Measurements from ENCODE around the gene CHCHD6. TPM values are rescaled to one million over a fixed set of nuclear protein-coding genes. Genes with fewer than 3 reads are reported as not detected.

The CHCHD6 gene
- polyA plus RNA-seq, 4 donors, result 2.2 to 15.0 (median 7.4) TPM

DNA sequence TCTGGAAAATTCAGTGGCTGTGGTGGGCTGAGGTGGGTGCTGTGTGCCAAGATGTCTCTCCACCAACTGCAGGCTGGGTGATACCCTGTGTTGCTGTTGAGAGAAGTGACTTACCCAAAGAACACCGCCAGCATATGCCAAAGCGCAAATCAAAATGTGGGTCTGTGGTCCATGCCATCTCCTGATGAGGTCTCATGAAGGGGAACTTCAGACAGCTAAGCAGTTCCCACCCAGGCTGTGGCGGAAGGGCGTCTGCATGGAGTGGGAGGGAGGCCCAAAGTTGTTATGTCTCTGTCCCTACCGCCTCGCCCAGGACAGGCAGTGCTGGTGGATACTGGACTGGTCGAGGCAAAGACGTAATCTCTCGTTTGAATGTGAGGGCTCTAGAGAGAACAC, 208.0 kb downstream of the CHCHD6 start:
- Histone ChIP-seq H3K4me3 (ENCODE audit: low read depth in 1 of 3, low read length in 3 of 3) (no peak overlapping the region), H3K9me3 (ENCODE audit: control insufficient read depth in 2 of 2, insufficient read depth in 1 of 2, low read depth in 1 of 2, low read length in 1 of 2) (no peaks in the 10 kb centered on the region), H3K27ac (ENCODE audit: low read depth in 1 of 3, low read length in 2 of 3) (peak overlapping the region in 1 of 3 donors; percentile 73), H3K4me1 (ENCODE audit: control insufficient read depth in 3 of 3, insufficient read depth in 2 of 3, low read depth in 1 of 3, low read length in 2 of 3) (no peaks in the 10 kb centered on the region), H3K27me3 (ENCODE audit: control insufficient read depth in 3 of 3, insufficient read depth in 3 of 3, low read length in 3 of 3) (no peaks in the 10 kb centered on the region), H3K36me3 (ENCODE audit: control insufficient read depth in 3 of 3, insufficient read depth in 2 of 3, low read depth in 1 of 3, low read length in 3 of 3) (peaks cover 0 to 11% (median 0%) of the 10 kb centered on the region in 3 donors)
- FAIRE-seq (no peak), DNase-seq (no peak)
- 93 to 95% (median 94%) methylated on average over 9 of the region's 9 CpGs for WGBS, 3 donors

GRCh38 chr3:126912491-126913195, 208.6 kb downstream of the CHCHD6 start:
- 90 to 94% (median 93%) methylated on average over 12 of the region's 12 CpGs for WGBS, 3 donors

DNA sequence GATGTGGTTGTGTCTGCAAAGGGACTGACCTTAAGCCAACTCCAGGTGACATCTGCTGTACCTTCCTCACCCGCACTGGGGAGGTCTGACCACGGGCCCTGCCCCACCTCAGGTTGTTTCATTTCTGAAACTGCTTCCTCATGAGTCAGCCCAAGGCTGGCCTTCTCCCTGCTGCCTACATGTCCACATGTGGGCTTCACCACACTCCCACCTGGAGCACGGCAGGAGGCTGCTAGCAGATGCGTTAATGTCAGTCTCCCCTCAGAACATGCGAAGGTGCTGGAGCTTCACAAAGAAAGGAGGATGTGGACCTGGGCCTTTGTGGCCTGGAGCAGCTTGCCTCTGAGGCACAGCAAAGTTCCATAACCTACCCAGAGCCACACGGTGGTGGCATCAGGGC, 209.5 kb downstream of the CHCHD6 start:
- WGBS, 3 donors, result 75 to 85% (median 78%) methylated on average over 6 of the region's 6 CpGs
- FAIRE-seq, result no peak
- no peak for DNase-seq

More at GRCh38 chr3:126912491-126913195, 208.6 kb downstream of the CHCHD6 start:
- H3K36me3 ChIP-seq (ENCODE audit: control insufficient read depth in 3 of 3, insufficient read depth in 2 of 3, low read depth in 1 of 3, low read length in 3 of 3), result peaks cover 0 to 11% (median 0%) of the 10 kb centered on the region in 3 donors
- H3K27ac ChIP-seq (ENCODE audit: low read depth in 1 of 3, low read length in 2 of 3), result peak overlapping the region in 1 of 3 donors; percentile 73
- H3K4me3 ChIP-seq (ENCODE audit: low read depth in 1 of 3, low read length in 3 of 3), result no peak overlapping the region
- H3K27me3 ChIP-seq (ENCODE audit: control insufficient read depth in 3 of 3, insufficient read depth in 3 of 3, low read length in 3 of 3), result no peaks in the 10 kb centered on the region
- DNase-seq (no peak), FAIRE-seq (no peak)
- H3K4me1 ChIP-seq (ENCODE audit: control insufficient read depth in 3 of 3, insufficient read depth in 2 of 3, low read depth in 1 of 3, low read length in 2 of 3), result no peaks in the 10 kb centered on the region
- no peaks in the 10 kb centered on the region for H3K9me3 ChIP-seq (ENCODE audit: control insufficient read depth in 2 of 2, insufficient read depth in 1 of 2, low read depth in 1 of 2, low read length in 1 of 2)

DNA sequence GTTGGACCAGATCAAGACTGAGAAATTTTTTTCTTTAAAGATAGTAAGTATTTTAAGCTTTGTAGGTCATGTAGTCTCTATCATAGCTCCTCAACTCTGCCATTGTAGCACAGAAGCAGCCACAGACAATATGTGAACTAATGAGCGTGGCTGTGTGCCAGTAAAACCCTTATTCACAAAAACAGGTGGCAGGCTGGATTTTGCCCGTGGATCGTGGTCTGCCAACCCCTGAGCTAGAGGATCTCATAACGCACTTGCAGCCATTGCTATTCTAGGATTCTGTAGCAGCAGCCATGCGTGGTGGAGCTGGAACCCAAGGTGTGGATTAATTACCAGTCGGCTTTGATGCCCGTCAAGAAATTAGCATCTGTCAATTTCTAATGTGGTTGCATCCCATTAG, 210.2 kb downstream of the CHCHD6 start:
- Histone ChIP-seq H3K9me3 (ENCODE audit: control insufficient read depth in 2 of 2, insufficient read depth in 1 of 2, low read depth in 1 of 2, low read length in 1 of 2) (no peaks in the 10 kb centered on the region), H3K4me1 (ENCODE audit: control insufficient read depth in 3 of 3, insufficient read depth in 2 of 3, low read depth in 1 of 3, low read length in 2 of 3) (no peaks in the 10 kb centered on the region), H3K27me3 (ENCODE audit: control insufficient read depth in 3 of 3, insufficient read depth in 3 of 3, low read length in 3 of 3) (no peaks in the 10 kb centered on the region), H3K36me3 (ENCODE audit: control insufficient read depth in 3 of 3, insufficient read depth in 2 of 3, low read depth in 1 of 3, low read length in 3 of 3) (peaks cover 0 to 11% (median 0%) of the 10 kb centered on the region in 3 donors), H3K4me3 (ENCODE audit: low read depth in 1 of 3, low read length in 3 of 3) (no peak overlapping the region), H3K27ac (ENCODE audit: low read depth in 1 of 3, low read length in 2 of 3) (no peak overlapping the region)
- WGBS, 3 donors, result 78 to 86% (median 80%) methylated on average over 7 of the region's 7 CpGs
- no peak for DNase-seq
- FAIRE-seq, result no peak

More for the DNA sequence above, 209.5 kb downstream of the CHCHD6 start:
- Histone ChIP-seq H3K4me3 (ENCODE audit: low read depth in 1 of 3, low read length in 3 of 3) (no peak overlapping the region), H3K27ac (ENCODE audit: low read depth in 1 of 3, low read length in 2 of 3) (no peak overlapping the region), H3K9me3 (ENCODE audit: control insufficient read depth in 2 of 2, insufficient read depth in 1 of 2, low read depth in 1 of 2, low read length in 1 of 2) (no peaks in the 10 kb centered on the region), H3K36me3 (ENCODE audit: control insufficient read depth in 3 of 3, insufficient read depth in 2 of 3, low read depth in 1 of 3, low read length in 3 of 3) (peaks cover 0 to 11% (median 0%) of the 10 kb centered on the region in 3 donors), H3K27me3 (ENCODE audit: control insufficient read depth in 3 of 3, insufficient read depth in 3 of 3, low read length in 3 of 3) (no peaks in the 10 kb centered on the region), H3K4me1 (ENCODE audit: control insufficient read depth in 3 of 3, insufficient read depth in 2 of 3, low read depth in 1 of 3, low read length in 2 of 3) (no peaks in the 10 kb centered on the region)

- WGBS, 3 donors, result 95 to 99% (median 98%) methylated on average over 4 of the region's 4 CpGs
- H3K27ac ChIP-seq (ENCODE audit: low read depth in 1 of 3, low read length in 2 of 3), result no peak overlapping the region
- H3K9me3 ChIP-seq (ENCODE audit: control insufficient read depth in 2 of 2, insufficient read depth in 1 of 2, low read depth in 1 of 2, low read length in 1 of 2), result no peaks in the 10 kb centered on the region
- H3K4me1 ChIP-seq (ENCODE audit: control insufficient read depth in 3 of 3, insufficient read depth in 2 of 3, low read depth in 1 of 3, low read length in 2 of 3), result no peaks in the 10 kb centered on the region
- H3K36me3 ChIP-seq (ENCODE audit: control insufficient read depth in 3 of 3, insufficient read depth in 2 of 3, low read depth in 1 of 3, low read length in 3 of 3), result peaks cover 0 to 11% (median 0%) of the 10 kb centered on the region in 3 donors
- H3K27me3 ChIP-seq (ENCODE audit: control insufficient read depth in 3 of 3, insufficient read depth in 3 of 3, low read length in 3 of 3), result no peaks in the 10 kb centered on the region
- H3K4me3 ChIP-seq (ENCODE audit: low read depth in 1 of 3, low read length in 3 of 3), result no peak overlapping the region
- FAIRE-seq (no peak), DNase-seq (no peak)
Observed at GRCh38 chr3:126915015-126915414, 211.0 kb downstream of the CHCHD6 start.

DNA sequence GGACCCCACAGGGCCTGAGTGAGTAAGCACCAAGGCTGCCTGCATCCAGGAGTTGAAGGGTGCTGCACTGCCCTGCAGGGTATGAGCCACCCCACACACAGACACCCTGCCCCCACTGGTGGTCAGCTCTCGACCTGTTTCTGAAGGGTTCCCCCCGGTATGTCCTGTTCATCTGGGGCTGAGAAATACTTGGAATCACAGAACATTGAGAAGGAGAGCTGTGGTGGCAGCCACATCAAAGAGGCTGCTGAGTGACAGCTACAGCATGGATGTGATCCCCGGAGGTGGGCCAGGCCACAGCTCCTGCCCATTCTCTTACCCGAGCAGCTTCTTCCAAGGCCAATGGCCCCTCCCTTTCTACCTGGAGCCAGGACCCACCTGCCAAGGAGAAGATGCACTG, 212.5 kb downstream of the CHCHD6 start:
- no peak for DNase-seq
- no peak overlapping the region for H3K27ac ChIP-seq (ENCODE audit: low read depth in 1 of 3, low read length in 2 of 3)
- peaks cover 0 to 6% (median 4%) of the 10 kb centered on the region in 3 donors for H3K4me1 ChIP-seq (ENCODE audit: control insufficient read depth in 3 of 3, insufficient read depth in 2 of 3, low read depth in 1 of 3, low read length in 2 of 3)
- no peak for FAIRE-seq
- H3K27me3 ChIP-seq (ENCODE audit: control insufficient read depth in 3 of 3, insufficient read depth in 3 of 3, low read length in 3 of 3), result no peaks in the 10 kb centered on the region
- no peak overlapping the region for H3K4me3 ChIP-seq (ENCODE audit: low read depth in 1 of 3, low read length in 3 of 3)
- peaks cover 0 to 4% of the 10 kb centered on the region in 2 donors for H3K9me3 ChIP-seq (ENCODE audit: control insufficient read depth in 2 of 2, insufficient read depth in 1 of 2, low read depth in 1 of 2, low read length in 1 of 2)
- WGBS, 3 donors, result 88 to 97% (median 93%) methylated on average over 4 of the region's 4 CpGs
- peaks cover 0 to 11% (median 3%) of the 10 kb centered on the region in 3 donors for H3K36me3 ChIP-seq (ENCODE audit: control insufficient read depth in 3 of 3, insufficient read depth in 2 of 3, low read depth in 1 of 3, low read length in 3 of 3)

- H3K9me3 ChIP-seq (ENCODE audit: control insufficient read depth in 2 of 2, insufficient read depth in 1 of 2, low read depth in 1 of 2, low read length in 1 of 2), result peaks cover 0 to 4% of the 10 kb centered on the region in 2 donors
- peaks cover 0 to 13% (median 4%) of the 10 kb centered on the region in 3 donors for H3K4me1 ChIP-seq (ENCODE audit: control insufficient read depth in 3 of 3, insufficient read depth in 2 of 3, low read depth in 1 of 3, low read length in 2 of 3)
- H3K27ac ChIP-seq (ENCODE audit: low read depth in 1 of 3, low read length in 2 of 3), result no peak overlapping the region
- H3K27me3 ChIP-seq (ENCODE audit: control insufficient read depth in 3 of 3, insufficient read depth in 3 of 3, low read length in 3 of 3), result no peaks in the 10 kb centered on the region
- FAIRE-seq, result no peak
- 69 to 80% (median 71%) methylated on average over 6 of the region's 6 CpGs for WGBS, 3 donors
- DNase-seq, result no peak
- H3K36me3 ChIP-seq (ENCODE audit: control insufficient read depth in 3 of 3, insufficient read depth in 2 of 3, low read depth in 1 of 3, low read length in 3 of 3), result peaks cover 0 to 11% (median 3%) of the 10 kb centered on the region in 3 donors
- no peak overlapping the region for H3K4me3 ChIP-seq (ENCODE audit: low read depth in 1 of 3, low read length in 3 of 3)
Observed at GRCh38 chr3:126917232-126917804, 213.3 kb downstream of the CHCHD6 start.

DNA sequence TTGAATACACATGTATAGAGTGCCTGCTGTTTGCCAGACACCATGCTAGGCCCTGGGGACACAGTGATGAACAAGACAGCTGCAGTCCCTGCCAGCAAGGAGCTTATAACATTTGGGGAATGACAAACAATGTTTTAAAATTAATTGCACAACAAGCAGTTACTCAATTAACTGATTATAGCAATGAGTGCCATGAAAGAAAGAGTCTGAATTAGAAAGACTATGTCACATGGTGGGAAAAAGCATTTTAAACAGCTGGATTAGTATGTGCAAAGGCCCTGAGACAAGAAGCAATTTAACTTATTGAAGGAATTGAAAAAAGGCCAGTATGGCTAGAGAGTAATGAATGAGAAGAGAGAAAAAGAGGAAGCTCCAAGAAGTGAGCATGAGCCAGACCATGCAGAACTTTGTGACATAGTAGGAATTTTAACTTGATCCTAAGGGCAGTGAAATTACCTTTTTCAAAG, 214.3 kb downstream of the CHCHD6 start:
- FAIRE-seq, result no peak

More for the DNA sequence above, 214.3 kb downstream of the CHCHD6 start:
- Histone ChIP-seq H3K27ac (ENCODE audit: low read depth in 1 of 3, low read length in 2 of 3) (no peak overlapping the region), H3K36me3 (ENCODE audit: control insufficient read depth in 3 of 3, insufficient read depth in 2 of 3, low read depth in 1 of 3, low read length in 3 of 3) (peaks cover 0 to 11% (median 3%) of the 10 kb centered on the region in 3 donors), H3K27me3 (ENCODE audit: control insufficient read depth in 3 of 3, insufficient read depth in 3 of 3, low read length in 3 of 3) (no peaks in the 10 kb centered on the region), H3K9me3 (ENCODE audit: control insufficient read depth in 2 of 2, insufficient read depth in 1 of 2, low read depth in 1 of 2, low read length in 1 of 2) (peaks cover 0 to 4% of the 10 kb centered on the region in 2 donors), H3K4me1 (ENCODE audit: control insufficient read depth in 3 of 3, insufficient read depth in 2 of 3, low read depth in 1 of 3, low read length in 2 of 3) (peaks cover 0 to 15% (median 4%) of the 10 kb centered on the region in 3 donors), H3K4me3 (ENCODE audit: low read depth in 1 of 3, low read length in 3 of 3) (no peak overlapping the region)
- no peak for DNase-seq
